ENCODE results near the gene MAL.

GRCh38 chr2:94995553-94996304 lies 29.8 kb upstream of the MAL start:
- TF ChIP-seq CTCF (IDR thresholded peaks at IDR 0.05): no peak
- no peak for TF ChIP-seq POLR2A (IDR thresholded peaks at IDR 0.05)

All from testis (tissue), 2 donors.